OCI-LY3 (cell line): ENCODE measurements around the gene CLEC19A.

ENCODE experiments used
- EZH2phosphoT487 ChIP-seq: fragments of 200-600 bp; shearing (Covaris generic); IDR thresholded peaks from 2 replicates; pipeline ENCODE4 v1.6.1; 2018; ENCODE audit warnings: antibody characterized with exemption, mixed run types, low read depth
- TF ChIP-seq, protein P1 (sequence below): fragments of 200-600, 300-600 bp; sonication (generic); IDR thresholded peaks from 2 replicates; pipeline ENCODE4 v1.5.1; 2014; ENCODE audit warnings: antibody characterized with exemption, low read length, low read depth

- TF ChIP-seq, protein P1, sequence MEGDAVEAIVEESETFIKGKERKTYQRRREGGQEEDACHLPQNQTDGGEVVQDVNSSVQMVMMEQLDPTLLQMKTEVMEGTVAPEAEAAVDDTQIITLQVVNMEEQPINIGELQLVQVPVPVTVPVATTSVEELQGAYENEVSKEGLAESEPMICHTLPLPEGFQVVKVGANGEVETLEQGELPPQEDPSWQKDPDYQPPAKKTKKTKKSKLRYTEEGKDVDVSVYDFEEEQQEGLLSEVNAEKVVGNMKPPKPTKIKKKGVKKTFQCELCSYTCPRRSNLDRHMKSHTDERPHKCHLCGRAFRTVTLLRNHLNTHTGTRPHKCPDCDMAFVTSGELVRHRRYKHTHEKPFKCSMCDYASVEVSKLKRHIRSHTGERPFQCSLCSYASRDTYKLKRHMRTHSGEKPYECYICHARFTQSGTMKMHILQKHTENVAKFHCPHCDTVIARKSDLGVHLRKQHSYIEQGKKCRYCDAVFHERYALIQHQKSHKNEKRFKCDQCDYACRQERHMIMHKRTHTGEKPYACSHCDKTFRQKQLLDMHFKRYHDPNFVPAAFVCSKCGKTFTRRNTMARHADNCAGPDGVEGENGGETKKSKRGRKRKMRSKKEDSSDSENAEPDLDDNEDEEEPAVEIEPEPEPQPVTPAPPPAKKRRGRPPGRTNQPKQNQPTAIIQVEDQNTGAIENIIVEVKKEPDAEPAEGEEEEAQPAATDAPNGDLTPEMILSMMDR = no peak
- no peak for TF ChIP-seq EZH2phosphoT487
These were observed 8.7 kb downstream of the CLEC19A start for GRCh38 chr16:19294156-19294649.
